Ishikawa (cell line): Measurements from ENCODE around the gene CHD2.

Experiments used
- EP300 ChIP-seq: IDR thresholded peaks from 2 replicates; pipeline ENCODE4 v1.6.1; 2012; ENCODE audit warnings: borderline replicate concordance
- FOXM1 ChIP-seq: IDR thresholded peaks from 2 replicates; pipeline ENCODE4 v1.6.1; 2012; ENCODE audit warnings: low read depth, borderline replicate concordance
- MAX ChIP-seq: IDR thresholded peaks from 2 replicates; pipeline ENCODE4 v1.6.1; 2012
- RAD21 ChIP-seq: IDR thresholded peaks from 2 replicates; pipeline ENCODE4 v1.6.1; 2012; ENCODE audit warnings: low read depth
- REST ChIP-seq: IDR thresholded peaks from 2 replicates; pipeline ENCODE4 v1.6.1; 2012; ENCODE audit warnings: low read depth, mild to moderate bottlenecking
- TAF1 ChIP-seq: IDR thresholded peaks from 2 replicates; pipeline ENCODE4 v1.6.1; 2012; ENCODE audit warnings: low read depth, mild to moderate bottlenecking
- TCF12 ChIP-seq: IDR thresholded peaks from 2 replicates; pipeline ENCODE4 v1.6.1; 2012; ENCODE audit warnings: low read depth

GRCh38 chr15:92997821-92998220 lies 97.7 kb downstream of the CHD2 start:
- TF ChIP-seq REST (no peak), EP300 (no peak), FOXM1 (no peak), TAF1 (no peak), RAD21 (no peak), MAX (no peak), TCF12 (no peak)
